Measurements from ENCODE around the gene OR4Q3. TPM values are rescaled to one million over a fixed set of nuclear protein-coding genes. Genes with fewer than 3 reads are reported as not detected.
"Not testable (repeated sequence)": the region's sequence is repeated elsewhere in the genome, so short reads cannot be mapped to it uniquely, and the experiment has no call there.

Gene OR4Q3
- total RNA-seq = not detected in 2 replicates

DNA sequence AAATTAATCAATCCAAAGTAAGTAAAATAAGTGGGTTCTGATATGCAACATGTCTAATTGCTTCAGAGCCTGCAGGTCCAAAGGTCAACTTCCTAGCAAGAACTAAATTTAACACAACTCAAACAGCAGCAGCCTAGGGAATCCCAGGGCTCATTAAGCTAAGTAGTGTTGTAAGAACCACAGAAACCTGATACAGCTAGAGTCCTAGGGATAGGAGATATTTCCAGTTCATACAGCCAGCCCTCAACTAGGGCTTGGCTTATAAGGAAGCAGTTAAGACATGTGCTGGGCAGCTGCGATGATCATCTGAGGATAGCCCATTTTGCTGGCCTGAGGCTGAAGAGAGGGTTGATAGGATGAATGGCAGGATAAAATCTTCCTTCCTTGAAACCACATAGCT lies at the start of gene OR4Q3:
TSS of gene OR4Q3 (plus strand) at position 316 of the 400 bp plus-strand sequence.
- intact Hi-C loops (cut with micrococcal nuclease) = no loop called here

GRCh38 chr14:19729359-19729758 lies 14.0 kb upstream of the OR4Q3 start:
- intact Hi-C loops (cut with micrococcal nuclease) = no loop called here

GRCh38 chr14:19729763-19730162 lies 13.6 kb upstream of the OR4Q3 start:
- intact Hi-C loops (cut with micrococcal nuclease) = no loop called here

DNA sequence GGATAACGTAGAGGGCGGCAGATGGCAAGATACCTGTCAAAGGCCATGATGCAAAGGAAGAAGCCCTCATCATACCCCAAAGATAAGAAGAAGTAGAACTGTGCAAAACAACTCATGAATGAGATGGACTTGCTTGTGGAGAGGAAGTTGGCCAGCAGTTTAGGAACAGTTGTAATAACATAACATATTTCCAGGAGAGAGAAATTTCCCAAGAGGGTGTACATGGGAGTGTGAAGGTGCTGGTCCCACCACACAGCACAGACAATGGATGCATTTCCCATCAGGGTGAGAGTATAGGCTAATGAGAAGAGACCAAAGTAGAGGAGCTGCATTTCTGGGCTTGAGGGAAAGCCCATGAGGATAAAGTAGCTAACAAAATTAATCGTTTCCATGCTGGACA lies 9.5 kb upstream of the OR4Q3 start:
- intact Hi-C loops (cut with micrococcal nuclease) = not testable (repeated sequence)

GRCh38 chr14:19752316-19752715 lies 8.9 kb downstream of the OR4Q3 start:
- intact Hi-C loops (cut with micrococcal nuclease) = not testable (repeated sequence)

DNA sequence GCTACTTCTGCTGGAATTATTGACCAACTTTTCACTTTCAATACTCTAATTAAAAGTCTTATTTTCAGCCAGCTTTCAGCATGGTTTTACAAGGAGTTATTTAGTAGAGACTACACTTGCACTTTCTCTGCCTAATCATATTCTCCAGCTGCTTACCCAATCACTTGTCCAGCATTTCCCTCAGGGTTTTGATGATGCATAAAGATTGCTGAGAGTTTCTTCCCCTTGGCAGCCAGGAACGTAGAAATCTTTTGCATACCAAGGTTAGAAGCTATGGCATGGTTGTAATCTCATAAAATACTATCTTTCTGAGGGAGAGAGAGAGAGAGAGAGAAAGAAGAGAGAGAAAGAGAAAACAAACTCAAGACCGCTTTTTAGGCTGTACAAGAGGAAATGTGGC lies 10.8 kb downstream of the OR4Q3 start:
- intact Hi-C loops (cut with micrococcal nuclease) = no loop called here

DNA sequence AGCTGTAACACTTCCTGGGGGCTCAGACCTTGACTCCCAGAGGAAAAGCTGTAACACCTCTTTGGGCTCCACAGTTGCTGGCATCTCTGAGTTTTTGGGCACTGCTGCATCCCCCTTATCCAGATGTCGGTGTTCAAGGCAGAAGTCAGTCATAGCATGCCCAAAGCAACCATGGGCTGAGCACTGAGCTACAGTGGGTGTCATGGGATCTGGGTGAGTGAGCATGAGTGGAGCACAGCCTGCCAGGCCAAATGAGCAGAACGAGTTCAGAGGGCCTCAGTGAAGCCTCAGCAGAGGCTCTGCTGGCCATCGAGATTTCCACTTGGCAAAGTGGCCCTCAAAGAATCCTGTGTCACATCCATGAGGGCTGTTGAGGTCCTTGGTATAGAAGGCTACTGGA lies 28.1 kb downstream of the OR4Q3 start:
- intact Hi-C loops (cut with micrococcal nuclease) = not testable (repeated sequence)

- intact Hi-C loops (cut with micrococcal nuclease) = no loop called here
Measured at GRCh38 chr14:19771895-19772430, 28.6 kb downstream of the OR4Q3 start.

GRCh38 chr14:19772454-19772853 lies 29.1 kb downstream of the OR4Q3 start:
- intact Hi-C loops (cut with micrococcal nuclease) = not testable (repeated sequence)

DNA sequence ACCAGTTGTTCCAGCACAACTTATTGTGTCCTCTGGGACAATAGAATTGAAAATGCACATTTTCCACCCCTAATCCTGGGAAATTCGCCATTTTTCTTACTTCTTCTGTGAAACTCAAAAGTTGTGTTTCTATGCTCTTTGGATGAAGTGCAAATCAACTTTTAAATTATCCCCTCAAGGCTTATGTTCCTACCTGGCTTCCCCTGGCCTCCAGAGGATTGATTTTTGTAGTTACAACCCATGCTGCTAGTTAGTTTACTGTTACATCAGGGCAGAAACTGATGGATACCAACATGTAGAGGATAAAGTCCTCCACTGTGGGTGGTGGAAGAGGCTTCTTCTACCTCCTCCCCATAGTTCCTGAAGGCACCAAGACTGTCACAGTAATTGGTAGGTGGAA lies 29.8 kb downstream of the OR4Q3 start, which contains the start of gene OR4M1:
TSS of gene OR4M1 (plus strand) at position 301 of the 400 bp plus-strand sequence. CDS start 6,819 bp downstream, outside the sequence.
- intact Hi-C loops (cut with micrococcal nuclease) = not testable (repeated sequence)

DNA sequence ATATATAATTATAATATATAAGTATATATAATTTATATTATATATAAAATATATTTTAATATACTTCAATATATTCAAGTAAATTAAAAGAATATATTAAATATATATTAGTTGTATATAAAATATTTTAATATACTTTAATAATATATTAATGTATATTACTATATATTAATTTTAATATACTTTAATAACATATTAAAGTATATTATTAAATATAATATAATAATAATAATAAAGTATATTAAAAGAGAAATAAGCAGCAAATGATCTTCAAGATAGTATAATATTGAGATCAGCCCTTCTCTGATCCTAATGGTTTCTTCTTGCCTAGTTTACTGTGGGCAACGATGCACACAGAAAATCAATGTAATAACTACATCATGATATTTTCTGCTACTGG lies 32.2 kb downstream of the OR4Q3 start:
- intact Hi-C loops (cut with micrococcal nuclease) = no loop called here

DNA sequence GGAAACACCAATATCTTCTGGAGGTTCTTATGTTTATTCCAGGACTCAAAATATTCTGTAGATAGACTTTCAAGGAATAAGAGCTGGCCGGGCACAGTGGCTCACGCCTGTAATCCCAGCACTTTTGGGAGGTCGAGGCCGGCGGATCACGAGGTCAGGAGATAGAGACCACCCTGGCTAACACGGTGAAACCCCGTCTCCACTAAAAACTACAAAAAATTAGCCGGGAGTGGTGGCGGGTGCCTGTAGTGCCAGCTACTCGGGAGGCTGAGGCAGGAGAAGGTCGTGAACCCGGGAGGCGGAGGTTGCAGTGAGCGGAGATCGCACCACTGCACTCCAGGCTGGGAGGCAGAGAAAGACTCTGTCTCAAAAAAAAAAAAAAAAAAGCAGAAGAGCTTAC lies 42.5 kb downstream of the OR4Q3 start:
- intact Hi-C loops (cut with micrococcal nuclease) = not testable (repeated sequence)

- intact Hi-C loops (cut with micrococcal nuclease) = not testable (repeated sequence)
Measured at GRCh38 chr14:19787318-19787717, 43.9 kb downstream of the OR4Q3 start.

DNA sequence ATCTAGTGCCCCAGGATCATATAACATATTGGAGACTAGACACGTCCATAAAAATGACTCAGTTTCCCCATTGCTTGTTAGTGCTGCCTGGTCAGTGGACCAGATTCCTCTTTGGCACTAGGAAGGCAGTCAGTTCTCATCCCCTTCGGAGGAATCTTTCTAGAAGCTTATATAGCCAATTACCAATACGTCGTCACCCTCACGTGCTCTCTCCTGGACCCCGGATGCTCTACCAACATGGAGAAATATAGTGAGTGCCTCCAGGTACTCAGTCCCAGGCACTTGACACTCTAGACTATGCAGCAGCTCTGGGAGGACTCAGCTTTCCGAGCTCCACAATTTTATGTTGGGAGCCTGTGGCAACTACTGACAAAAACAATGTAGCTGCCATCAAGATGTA lies 44.8 kb downstream of the OR4Q3 start:
- intact Hi-C loops (cut with micrococcal nuclease) = not testable (repeated sequence)

- intact Hi-C loops (cut with micrococcal nuclease) = not testable (repeated sequence)
Measured at GRCh38 chr14:19796520-19797108, 53.2 kb downstream of the OR4Q3 start.

Other genes with a start within 250 kb of the OR4Q3 start
- gene OR11H2, start 29.7 kb upstream of the OR4Q3 start, total RNA-seq = not detected in 2 replicates
- not detected in 2 replicates for gene OR4M1, start 29.9 kb downstream of the OR4Q3 start, total RNA-seq
- gene OR4N2, start 60.2 kb downstream of the OR4Q3 start, total RNA-seq = not detected in 2 replicates
- not detected in 2 replicates for gene OR4K2, start 131.6 kb downstream of the OR4Q3 start, total RNA-seq
- not detected in 2 replicates for gene OR4K5, start 177.0 kb downstream of the OR4Q3 start, total RNA-seq
- gene OR4K1, start 187.3 kb downstream of the OR4Q3 start, total RNA-seq = not detected in 2 replicates
- not detected in 2 replicates for gene OR4K15, start 232.0 kb downstream of the OR4Q3 start, total RNA-seq